Liver (tissue), 9 donors: Measurements from ENCODE around the gene ZNF606. TPM values are rescaled to one million over a fixed set of nuclear protein-coding genes. Genes with fewer than 3 reads are reported as not detected.

ENCODE experiments used
- DNase-seq: peaks from one replicate; pipeline ENCODE4 v3.0.0-alpha.2; 2017; ENCODE audit warnings: low spot score
- H3K27ac ChIP-seq, 2 donors: one replicate each; pipeline ENCODE4 v1.7.0; 2013; ENCODE audit warnings: inconsistent platforms in 2 of 2, low read length in 2 of 2, control low read depth in 1 of 2, low read depth in 1 of 2, mild to moderate bottlenecking in 1 of 2
- H3K27me3 ChIP-seq, 4 donors: one replicate each; pipeline versions ENCODE4 v1.6.1 to v1.7.0; 2013; ENCODE audit warnings: low read length in 3 of 4, inconsistent platforms in 1 of 4, mild to moderate bottlenecking in 1 of 4, moderate library complexity in 1 of 4; ENCODE audit not compliant: control insufficient read depth in 4 of 4, insufficient read depth in 4 of 4
- H3K36me3 ChIP-seq, 4 donors: one replicate each; pipeline versions ENCODE4 v1.6.1 to v1.7.0; 2013; ENCODE audit warnings: low read length in 3 of 4, mild to moderate bottlenecking in 3 of 4, low read depth in 1 of 4, moderate library complexity in 1 of 4; ENCODE audit not compliant: control insufficient read depth in 4 of 4, insufficient read depth in 3 of 4
- H3K4me1 ChIP-seq, 4 donors: one replicate each; pipeline versions ENCODE4 v1.6.1 to v1.7.0; 2013; ENCODE audit warnings: low read length in 3 of 4, mild to moderate bottlenecking in 3 of 4, moderate library complexity in 1 of 4; ENCODE audit not compliant: control insufficient read depth in 4 of 4, insufficient read depth in 4 of 4
- H3K4me3 ChIP-seq, 3 donors: one replicate each; pipeline versions ENCODE4 v1.6.1 to v1.7.0; 2013; ENCODE audit warnings: low read length in 3 of 3, control low read depth in 1 of 3, low read depth in 1 of 3, mild to moderate bottlenecking in 1 of 3
- H3K9ac ChIP-seq, 2 donors: one replicate each; pipeline ENCODE4 v1.7.0; 2013; ENCODE audit warnings: low read length in 2 of 2, mild to moderate bottlenecking in 2 of 2, moderate library complexity in 2 of 2, control low read depth in 1 of 2, low read depth in 1 of 2
- H3K9me3 ChIP-seq, 4 donors: one replicate each; pipeline versions ENCODE4 v1.6.1 to v1.7.0; 2013; ENCODE audit warnings: low read length in 3 of 4; ENCODE audit not compliant: control insufficient read depth in 4 of 4
- ATF3 ChIP-seq: IDR thresholded peaks from 2 replicates; pipeline ENCODE4 v1.6.1; 2016; ENCODE audit warnings: antibody characterized with exemption
- EGR1 ChIP-seq, 2 donors: IDR thresholded peaks; 2 replicates each; pipeline ENCODE4 v1.6.1; 2016 to 2018; ENCODE audit warnings: antibody characterized with exemption in 2 of 2, low read depth in 2 of 2
- FOXA1 ChIP-seq: IDR thresholded peaks from 2 replicates; pipeline ENCODE4 v1.6.1; 2016; ENCODE audit warnings: antibody characterized with exemption
- FOXA2 ChIP-seq: IDR thresholded peaks from 2 replicates; pipeline ENCODE4 v1.6.1; 2016; ENCODE audit warnings: antibody characterized with exemption
- GABPA ChIP-seq, 2 donors: IDR thresholded peaks in 1 of 2; conservative IDR thresholded peaks in 1 of 2; 2 replicates each; pipeline ENCODE4 v1.6.1; 2016; ENCODE audit warnings: antibody characterized with exemption in 2 of 2, mild to moderate bottlenecking in 1 of 2, moderate library complexity in 1 of 2
- HNF4A ChIP-seq, 2 donors: conservative IDR thresholded peaks; 2 replicates each; pipeline ENCODE4 v1.6.1; 2016; ENCODE audit warnings: antibody characterized with exemption in 2 of 2, mild to moderate bottlenecking in 2 of 2
- HNF4G ChIP-seq: IDR thresholded peaks from 2 replicates; pipeline ENCODE4 v1.6.1; 2016; ENCODE audit warnings: antibody characterized with exemption
- JUND ChIP-seq, 2 donors: IDR thresholded peaks; 2 replicates each; pipeline ENCODE4 v1.6.1; 2016; ENCODE audit warnings: antibody characterized with exemption in 2 of 2
- MAX ChIP-seq: IDR thresholded peaks from 2 replicates; pipeline ENCODE4 v1.6.1; 2016; ENCODE audit warnings: antibody characterized with exemption
- NR2F2 ChIP-seq: IDR thresholded peaks from 2 replicates; pipeline ENCODE4 v1.6.1; 2016; ENCODE audit warnings: antibody characterized with exemption
- RAD21 ChIP-seq, 2 donors: IDR thresholded peaks; 2 replicates each; pipeline ENCODE4 v1.6.1; 2016; ENCODE audit warnings: antibody characterized with exemption in 2 of 2, mild to moderate bottlenecking in 2 of 2
- REST ChIP-seq: IDR thresholded peaks from 2 replicates; pipeline ENCODE4 v1.6.1; 2016; ENCODE audit warnings: antibody characterized with exemption, mild to moderate bottlenecking
- RXRA ChIP-seq, 2 donors: IDR thresholded peaks; 2 replicates each; pipeline ENCODE4 v1.6.1; 2017 to 2018; ENCODE audit warnings: antibody characterized with exemption in 2 of 2, mild to moderate bottlenecking in 1 of 2
- SP1 ChIP-seq: IDR thresholded peaks from 2 replicates; pipeline ENCODE4 v1.6.1; 2018; ENCODE audit warnings: antibody characterized with exemption, mild to moderate bottlenecking
- YY1 ChIP-seq: IDR thresholded peaks from 2 replicates; pipeline ENCODE4 v1.6.1; 2016; ENCODE audit warnings: antibody characterized with exemption, mild to moderate bottlenecking
- WGBS: extraction: QIAGEN DNeasy Blood & Tissue Kit; methylation state at CpG from one replicate; pipeline ENCODE4 v1.1.7; 2013; 5-methylcytosine and 5-hydroxymethylcytosine counted together
- polyA plus RNA-seq, 2 donors: library from polyadenylated mRNA; stranded (reverse) in 1 of 2; unstranded in 1 of 2; fragments of 200-250 nt in 1 of 2; fragments of >200 nt in 1 of 2; fragmentation: Nextera tagmentation in 1 of 2; extraction: Ambion mirVana in 1 of 2; gene quantifications; one replicate each; pipeline versions ENCODE4 v1.2.1 to v1.2.3, GENCODE V29; 2013 to 2015
- total RNA-seq, 2 donors: library from RNA; depleted of rRNA; stranded (reverse); fragments of >200 nt; gene quantifications; one replicate each; pipeline ENCODE4 v1.2.3, GENCODE V29; 2014
- TF ChIP-seq, protein P1 (sequence below): fragments of 150-350 bp; IDR thresholded peaks from 2 replicates; pipeline ENCODE4 v1.5.1; 2017; ENCODE audit warnings: improper control_type of control experiment, low read depth, low read length; ENCODE audit not compliant: missing input control
- TF ChIP-seq, protein P2 (sequence below): IDR thresholded peaks from 2 replicates; pipeline ENCODE4 v1.6.1; 2016; ENCODE audit warnings: antibody characterized with exemption
- donor health status: healthy.
- donor health status: healthy.
- donor health status: healthy.
- donor health status: healthy.
- donor health status: healthy.

ZNF606 gene
- total and polyA plus RNA-seq, 4 donors, result 3.2 to 12.8 (median 6.6) TPM

- no peak overlapping the region for H3K9ac ChIP-seq
- no peak for DNase-seq
- 79% methylated on average over 21 of the region's 21 CpGs for WGBS
- H3K4me1 ChIP-seq, result no peaks in the 10 kb centered on the region
- TF ChIP-seq EGR1 (IDR thresholded peaks at IDR 0.05; ENCODE audit: low read depth in 2 of 2), result no peak
- TF ChIP-seq, protein P1, sequence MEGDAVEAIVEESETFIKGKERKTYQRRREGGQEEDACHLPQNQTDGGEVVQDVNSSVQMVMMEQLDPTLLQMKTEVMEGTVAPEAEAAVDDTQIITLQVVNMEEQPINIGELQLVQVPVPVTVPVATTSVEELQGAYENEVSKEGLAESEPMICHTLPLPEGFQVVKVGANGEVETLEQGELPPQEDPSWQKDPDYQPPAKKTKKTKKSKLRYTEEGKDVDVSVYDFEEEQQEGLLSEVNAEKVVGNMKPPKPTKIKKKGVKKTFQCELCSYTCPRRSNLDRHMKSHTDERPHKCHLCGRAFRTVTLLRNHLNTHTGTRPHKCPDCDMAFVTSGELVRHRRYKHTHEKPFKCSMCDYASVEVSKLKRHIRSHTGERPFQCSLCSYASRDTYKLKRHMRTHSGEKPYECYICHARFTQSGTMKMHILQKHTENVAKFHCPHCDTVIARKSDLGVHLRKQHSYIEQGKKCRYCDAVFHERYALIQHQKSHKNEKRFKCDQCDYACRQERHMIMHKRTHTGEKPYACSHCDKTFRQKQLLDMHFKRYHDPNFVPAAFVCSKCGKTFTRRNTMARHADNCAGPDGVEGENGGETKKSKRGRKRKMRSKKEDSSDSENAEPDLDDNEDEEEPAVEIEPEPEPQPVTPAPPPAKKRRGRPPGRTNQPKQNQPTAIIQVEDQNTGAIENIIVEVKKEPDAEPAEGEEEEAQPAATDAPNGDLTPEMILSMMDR, result no peak
- no peak for TF ChIP-seq FOXA2
- no peak for TF ChIP-seq HNF4G
- TF ChIP-seq YY1, result no peak
- no peak for TF ChIP-seq JUND (IDR thresholded peaks at IDR 0.05)
- TF ChIP-seq, protein P2, sequence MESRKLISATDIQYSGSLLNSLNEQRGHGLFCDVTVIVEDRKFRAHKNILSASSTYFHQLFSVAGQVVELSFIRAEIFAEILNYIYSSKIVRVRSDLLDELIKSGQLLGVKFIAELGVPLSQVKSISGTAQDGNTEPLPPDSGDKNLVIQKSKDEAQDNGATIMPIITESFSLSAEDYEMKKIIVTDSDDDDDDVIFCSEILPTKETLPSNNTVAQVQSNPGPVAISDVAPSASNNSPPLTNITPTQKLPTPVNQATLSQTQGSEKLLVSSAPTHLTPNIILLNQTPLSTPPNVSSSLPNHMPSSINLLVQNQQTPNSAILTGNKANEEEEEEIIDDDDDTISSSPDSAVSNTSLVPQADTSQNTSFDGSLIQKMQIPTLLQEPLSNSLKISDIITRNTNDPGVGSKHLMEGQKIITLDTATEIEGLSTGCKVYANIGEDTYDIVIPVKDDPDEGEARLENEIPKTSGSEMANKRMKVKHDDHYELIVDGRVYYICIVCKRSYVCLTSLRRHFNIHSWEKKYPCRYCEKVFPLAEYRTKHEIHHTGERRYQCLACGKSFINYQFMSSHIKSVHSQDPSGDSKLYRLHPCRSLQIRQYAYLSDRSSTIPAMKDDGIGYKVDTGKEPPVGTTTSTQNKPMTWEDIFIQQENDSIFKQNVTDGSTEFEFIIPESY, result no peak
- no peak for TF ChIP-seq NR2F2
- no peak for TF ChIP-seq FOXA1
- no peak for TF ChIP-seq RXRA (IDR thresholded peaks at IDR 0.05)
- TF ChIP-seq HNF4A (conservative IDR thresholded peaks at IDR 0.05), result no peak
- H3K27ac ChIP-seq, result no peak overlapping the region
- H3K36me3 ChIP-seq, result no peaks in the 10 kb centered on the region
- H3K27me3 ChIP-seq, result no peaks in the 10 kb centered on the region
- H3K9me3 ChIP-seq, result peaks cover 39 to 65% (median 57%) of the 10 kb centered on the region in 4 donors
- H3K4me3 ChIP-seq, result peak overlapping the region in 1 of 3 donors; percentile 22
Measured at GRCh38 chr19:58040751-58041525, 38.3 kb upstream of the ZNF606 start.

- no peaks in the 10 kb centered on the region for H3K27me3 ChIP-seq
- no peak for DNase-seq
- 19% methylated on average over 8 of the region's 8 CpGs for WGBS
- H3K4me3 ChIP-seq, result peak overlapping the region in 2 of 3 donors; percentile 36 to 41
- no peaks in the 10 kb centered on the region for H3K36me3 ChIP-seq
- H3K27ac ChIP-seq, result no peak overlapping the region
- peaks cover 36 to 60% (median 58%) of the 10 kb centered on the region in 4 donors for H3K9me3 ChIP-seq
- H3K9ac ChIP-seq, result no peak overlapping the region
- no peaks in the 10 kb centered on the region for H3K4me1 ChIP-seq
- TF ChIP-seq, protein P1, result no peak
- TF ChIP-seq MAX (no peak), ATF3 (no peak), EGR1 (IDR thresholded peaks at IDR 0.05; ENCODE audit: low read depth in 2 of 2) (no peak), HNF4G (no peak), RAD21 (IDR thresholded peaks at IDR 0.05) (no peak), HNF4A (conservative IDR thresholded peaks at IDR 0.05) (no peak), FOXA2 (no peak), SP1 (no peak), RXRA (IDR thresholded peaks at IDR 0.05) (no peak), REST (no peak), YY1 (no peak), FOXA1 (no peak), GABPA (IDR thresholded peaks at IDR 0.05 in 1 of 2, conservative IDR thresholded peaks at IDR 0.05 in 1 of 2) (no peak)
- TF ChIP-seq, protein P2, result no peak
Measured at GRCh38 chr19:58038688-58039204, 36.1 kb upstream of the ZNF606 start.
